Neural progenitor cell (in vitro differentiated cells): ENCODE measurements around the gene TLE4. TPM values are rescaled to one million over a fixed set of nuclear protein-coding genes. Genes with fewer than 3 reads are reported as not detected.

ENCODE experiments used
- DNase-seq: peaks from one replicate; pipeline ENCODE4 v3.0.0-alpha.2; 2016; ENCODE audit warnings: low spot score
- H2AFZ ChIP-seq: fragments of 200-600 bp; sonication (generic); replicated peaks from 2 replicates; pipeline ENCODE4 v1.6.1; 2016; ENCODE audit warnings: antibody characterized with exemption
- H3F3A ChIP-seq: fragments of 200-600 bp; sonication (generic); 2 replicates; pipeline ENCODE4 v1.6.1; 2016; ENCODE audit warnings: antibody characterized with exemption, low read depth
- H3K27ac ChIP-seq: fragments of 200-600 bp; sonication (generic); 2 replicates; pipeline ENCODE4 v1.5.1; 2016; ENCODE audit warnings: mild to moderate bottlenecking
- H3K27me3 ChIP-seq: fragments of 200-600 bp; sonication (generic); 2 replicates; pipeline ENCODE4 v1.6.1; 2016; ENCODE audit warnings: mild to moderate bottlenecking, moderate library complexity
- H3K36me3 ChIP-seq: fragments of 200-600 bp; sonication (generic); 2 replicates; pipeline ENCODE4 v1.5.1; 2016
- H3K4me1 ChIP-seq: fragments of 200-600 bp; sonication (generic); 2 replicates; pipeline ENCODE4 v1.6.1; 2016; ENCODE audit warnings: mixed run types
- H3K4me2 ChIP-seq: fragments of 200-600 bp; sonication (generic); 2 replicates; pipeline ENCODE4 v1.6.1; 2016
- H3K4me3 ChIP-seq: fragments of 200-600 bp; sonication (generic); 2 replicates; pipeline ENCODE4 v1.5.1; 2016
- H3K79me2 ChIP-seq: fragments of 200-600 bp; sonication (generic); 2 replicates; pipeline ENCODE4 v1.6.1; 2016; ENCODE audit warnings: low read depth
- H3K9ac ChIP-seq: fragments of 200-600 bp; sonication (generic); 2 replicates; pipeline ENCODE4 v1.6.1; 2016
- H3K9me3 ChIP-seq: fragments of 200-600 bp; sonication (generic); 2 replicates; pipeline ENCODE4 v1.5.1; 2016; ENCODE audit warnings: low read depth
- H4K20me1 ChIP-seq: fragments of 200-600 bp; sonication (generic); 2 replicates; pipeline ENCODE4 v1.6.1; 2016; ENCODE audit warnings: low read depth
- H3K27ac Mint-ChIP-seq: 3 replicates; pipeline ENCODE4 v1.8.0; 2021; ENCODE audit warnings: mixed read lengths
- H3K27me3 Mint-ChIP-seq: 2 replicates; pipeline ENCODE4 v1.8.0; 2022; ENCODE audit warnings: low read depth, mild to moderate bottlenecking, inconsistent platforms, moderate library complexity, mixed read lengths; ENCODE audit not compliant: insufficient read depth
- H3K36me3 Mint-ChIP-seq: 3 replicates; pipeline ENCODE4 v1.8.0; 2021; ENCODE audit warnings: mixed read lengths
- H3K4me1 Mint-ChIP-seq: 3 replicates; pipeline ENCODE4 v1.8.0; 2021; ENCODE audit warnings: mixed read lengths
- H3K4me3 Mint-ChIP-seq: 3 replicates; pipeline ENCODE4 v1.8.0; 2021; ENCODE audit warnings: mild to moderate bottlenecking, moderate library complexity, mixed read lengths
- H3K9me3 Mint-ChIP-seq: 3 replicates; pipeline ENCODE4 v1.8.0; 2020; ENCODE audit warnings: mixed read lengths
- EZH2 ChIP-seq: fragments of 200-600 bp; sonication (generic); IDR thresholded peaks from 2 replicates; pipeline ENCODE4 v1.6.1; 2017; ENCODE audit warnings: antibody characterized with exemption, mild to moderate bottlenecking, moderate library complexity
- EZH2phosphoT487 ChIP-seq: fragments of 200-600 bp; sonication (generic); IDR thresholded peaks from 2 replicates; pipeline ENCODE4 v1.6.1; 2017; ENCODE audit warnings: antibody characterized with exemption
- total RNA-seq: library from RNA; depleted of rRNA; stranded (reverse); fragments of >200 nt; gene quantifications from 2 replicates; pipeline ENCODE4 v1.2.3, GENCODE V29; 2015; ENCODE audit warnings: low replicate concordance
- TF ChIP-seq, protein P1 (sequence below): fragments of 200-600 bp; sonication (generic); IDR thresholded peaks from 2 replicates; pipeline ENCODE4 v1.5.1; 2017; ENCODE audit warnings: antibody characterized with exemption, mild to moderate bottlenecking

TLE4 gene
- total RNA-seq, 1 donor from 2014 or later: 265 TPM

- Mint-ChIP-seq H3K27me3 (peaks cover 8% of the 10 kb centered on the region), H3K36me3 (no peaks in the 10 kb centered on the region), H3K4me1 (peaks cover 23% of the 10 kb centered on the region), H3K27ac (no peak overlapping the region), H3K4me3 (no peak overlapping the region), H3K9me3 (no peaks in the 10 kb centered on the region)
- Histone ChIP-seq H3K79me2 (no peaks in the 10 kb centered on the region), H3K27me3 (no peaks in the 10 kb centered on the region), H3K9ac (no peak overlapping the region), H2AFZ (no peak overlapping the region), H3K27ac (no peak overlapping the region), H3K9me3 (no peaks in the 10 kb centered on the region), H3K4me1 (peaks cover 4% of the 10 kb centered on the region), H4K20me1 (no peaks in the 10 kb centered on the region), H3F3A (no peaks in the 10 kb centered on the region), H3K4me2 (no peak overlapping the region), H3K4me3 (no peak overlapping the region), H3K36me3 (no peaks in the 10 kb centered on the region)
- DNase-seq: no peak
- TF ChIP-seq EZH2: no peak
- TF ChIP-seq, protein P1, sequence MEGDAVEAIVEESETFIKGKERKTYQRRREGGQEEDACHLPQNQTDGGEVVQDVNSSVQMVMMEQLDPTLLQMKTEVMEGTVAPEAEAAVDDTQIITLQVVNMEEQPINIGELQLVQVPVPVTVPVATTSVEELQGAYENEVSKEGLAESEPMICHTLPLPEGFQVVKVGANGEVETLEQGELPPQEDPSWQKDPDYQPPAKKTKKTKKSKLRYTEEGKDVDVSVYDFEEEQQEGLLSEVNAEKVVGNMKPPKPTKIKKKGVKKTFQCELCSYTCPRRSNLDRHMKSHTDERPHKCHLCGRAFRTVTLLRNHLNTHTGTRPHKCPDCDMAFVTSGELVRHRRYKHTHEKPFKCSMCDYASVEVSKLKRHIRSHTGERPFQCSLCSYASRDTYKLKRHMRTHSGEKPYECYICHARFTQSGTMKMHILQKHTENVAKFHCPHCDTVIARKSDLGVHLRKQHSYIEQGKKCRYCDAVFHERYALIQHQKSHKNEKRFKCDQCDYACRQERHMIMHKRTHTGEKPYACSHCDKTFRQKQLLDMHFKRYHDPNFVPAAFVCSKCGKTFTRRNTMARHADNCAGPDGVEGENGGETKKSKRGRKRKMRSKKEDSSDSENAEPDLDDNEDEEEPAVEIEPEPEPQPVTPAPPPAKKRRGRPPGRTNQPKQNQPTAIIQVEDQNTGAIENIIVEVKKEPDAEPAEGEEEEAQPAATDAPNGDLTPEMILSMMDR: no peak
- TF ChIP-seq EZH2phosphoT487: no peak
These were observed 196.4 kb downstream of the TLE4 start for GRCh38 chr9:79768194-79768593.

DNA sequence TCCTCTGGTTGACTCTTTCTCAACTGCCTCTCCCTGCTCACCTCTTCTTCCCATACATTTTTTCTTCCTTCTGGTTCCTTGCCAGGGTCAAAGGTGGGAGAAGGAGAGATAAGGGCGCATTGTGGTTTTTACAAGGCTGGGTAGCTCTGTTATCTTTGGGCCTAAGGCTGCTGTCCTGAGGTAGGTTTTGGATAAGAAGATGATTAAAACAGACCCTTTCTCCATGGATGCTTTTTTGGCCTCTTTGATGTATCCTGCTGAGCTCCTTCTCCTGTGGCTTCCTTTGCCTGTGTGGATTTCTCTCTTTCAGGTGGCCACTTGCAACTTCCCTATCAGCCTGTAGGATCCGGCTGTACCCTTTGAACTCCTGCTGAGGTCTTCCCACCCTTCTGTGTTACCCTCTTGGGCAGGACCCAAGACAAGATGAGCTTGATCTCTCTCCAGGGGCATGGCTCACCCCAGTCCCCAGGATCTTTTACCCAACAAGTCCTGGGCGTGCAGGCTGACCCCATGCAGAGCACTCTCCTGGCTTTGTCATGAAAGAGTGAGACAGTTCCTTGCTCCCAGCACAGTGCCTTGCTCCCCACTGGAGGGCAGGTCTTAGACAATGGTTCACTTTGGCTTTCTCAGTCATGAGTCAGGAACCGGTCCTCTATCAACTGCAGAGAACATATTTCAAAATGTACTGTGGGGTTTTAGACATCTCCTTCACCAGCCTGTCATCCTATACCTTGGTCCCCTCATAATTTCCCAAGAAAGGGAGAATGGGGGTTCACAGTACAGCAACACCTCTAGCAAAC lies 197.9 kb downstream of the TLE4 start:
- Histone ChIP-seq H3K9ac (no peak overlapping the region), H3K27ac (no peak overlapping the region), H3K4me2 (no peak overlapping the region), H3K27me3 (no peaks in the 10 kb centered on the region), H3F3A (no peaks in the 10 kb centered on the region), H4K20me1 (no peaks in the 10 kb centered on the region), H3K4me1 (peaks cover 5% of the 10 kb centered on the region), H2AFZ (no peak overlapping the region), H3K36me3 (no peaks in the 10 kb centered on the region), H3K4me3 (no peak overlapping the region), H3K79me2 (no peaks in the 10 kb centered on the region), H3K9me3 (no peaks in the 10 kb centered on the region)
- Mint-ChIP-seq H3K36me3 (no peaks in the 10 kb centered on the region), H3K9me3 (no peaks in the 10 kb centered on the region), H3K27ac (no peak overlapping the region), H3K4me1 (peaks cover 14% of the 10 kb centered on the region), H3K27me3 (peaks cover 5% of the 10 kb centered on the region), H3K4me3 (no peak overlapping the region)
- TF ChIP-seq EZH2phosphoT487 (no peak), EZH2 (no peak)
- TF ChIP-seq, protein P1: no peak
- DNase-seq: no peak

- no peak overlapping the region for H3K4me3 ChIP-seq
- Mint-ChIP-seq H3K36me3 (no peaks in the 10 kb centered on the region), H3K27me3 (peaks cover 3% of the 10 kb centered on the region)
These were observed 202.6 kb downstream of the TLE4 start for GRCh38 chr9:79774356-79774755.

More at GRCh38 chr9:79774356-79774755, 202.6 kb downstream of the TLE4 start:
- H3K4me1 ChIP-seq: peaks cover 5% of the 10 kb centered on the region
- H3K27me3 ChIP-seq: no peaks in the 10 kb centered on the region
- no peak overlapping the region for H3K4me2 ChIP-seq
- no peak overlapping the region for H2AFZ ChIP-seq
- no peaks in the 10 kb centered on the region for H4K20me1 ChIP-seq
- TF ChIP-seq EZH2: no peak
- TF ChIP-seq, protein P1: no peak
- no peak for TF ChIP-seq EZH2phosphoT487
- no peaks in the 10 kb centered on the region for H3K79me2 ChIP-seq
- DNase-seq: peak; percentile 13
- no peak overlapping the region for H3K27ac ChIP-seq
- H3K9me3 ChIP-seq: no peaks in the 10 kb centered on the region
- H3K36me3 ChIP-seq: no peaks in the 10 kb centered on the region
- H3K4me1 Mint-ChIP-seq: peaks cover 2% of the 10 kb centered on the region
- H3K9ac ChIP-seq: no peak overlapping the region
- no peak overlapping the region for H3K27ac Mint-ChIP-seq
- peaks cover 3% of the 10 kb centered on the region for H3K9me3 Mint-ChIP-seq
- no peaks in the 10 kb centered on the region for H3F3A ChIP-seq
- no peak overlapping the region for H3K4me3 Mint-ChIP-seq
